MCF 10A (cell line): ENCODE results near the gene LCN12. TPM values are rescaled to one million over a fixed set of nuclear protein-coding genes. Genes with fewer than 3 reads are reported as not detected.

Experiments used
- BruUV-seq: library from RNA; stranded (reverse); fragments of 400-500 nt; replicated peaks from 2 replicates; lab custom pipeline; 2021; lab: Mats Ljungman, UMichigan
- CTCF ChIA-PET: fragments of 300-600 bp; sonication (Branson Sonifier 250); formaldehyde crosslinking; extraction: SDS; loops from one replicate; lab custom pipeline; 2021; ENCODE audit warnings: antibody characterized with exemption, inconsistent platforms; lab: Yijun Ruan, JAX
- POLR2A ChIA-PET: fragments of 300-600, 350-650 bp; sonication (Branson Sonifier 250); formaldehyde crosslinking; extraction: SDS; loops from one replicate; lab custom pipeline; 2020; ENCODE audit warnings: antibody characterized with exemption, inconsistent platforms; lab: Yijun Ruan, JAX
- DNase-seq: peaks from one replicate; pipeline ENCODE4 v3.0.0-alpha.2; 2018; ENCODE audit not compliant: unreplicated experiment
- H3K27ac Mint-ChIP-seq: one replicate; pipeline ENCODE4 v1.8.0; 2022; ENCODE audit warnings: mild to moderate bottlenecking, low read depth, mixed read lengths; ENCODE audit not compliant: unreplicated experiment
- H3K27me3 Mint-ChIP-seq: one replicate; pipeline ENCODE4 v1.8.0; 2022; ENCODE audit warnings: mixed read lengths; ENCODE audit not compliant: insufficient read depth, unreplicated experiment
- H3K36me3 Mint-ChIP-seq: one replicate; pipeline ENCODE4 v1.8.0; 2022; ENCODE audit warnings: mild to moderate bottlenecking, moderate library complexity, mixed read lengths; ENCODE audit not compliant: insufficient read depth, unreplicated experiment
- H3K4me1 Mint-ChIP-seq: one replicate; pipeline ENCODE4 v1.8.0; 2022; ENCODE audit warnings: mixed read lengths; ENCODE audit not compliant: insufficient read depth, unreplicated experiment
- H3K4me3 Mint-ChIP-seq: one replicate; pipeline ENCODE4 v1.8.0; 2022; ENCODE audit warnings: mild to moderate bottlenecking, moderate library complexity, mixed read lengths; ENCODE audit not compliant: unreplicated experiment
- H3K9me3 Mint-ChIP-seq: one replicate; pipeline ENCODE4 v1.8.0; 2022; ENCODE audit warnings: mixed read lengths; ENCODE audit not compliant: unreplicated experiment
- CTCF ChIP-seq: fragments of 200-600 bp; IDR thresholded peaks from one replicate; pipeline ENCODE4 v1.8.0; 2022; ENCODE audit warnings: antibody characterized with exemption, mild to moderate bottlenecking; ENCODE audit not compliant: unreplicated experiment
- intact Hi-C: fragments of 100-400 bp; cut with micrococcal nuclease; formaldehyde crosslinking; loops from 2 replicates; pipeline ENCODE4 v1.14.1; 2022
- total RNA-seq: library from RNA; stranded (reverse); gene quantifications from 2 replicates; pipeline ENCODE4 v1.2.3, GENCODE V29; 2022

Gene LCN12
- total RNA-seq, 1 experiment from 2014 or later: 0.86 TPM

- H3K9me3 Mint-ChIP-seq: no peaks in the 10 kb centered on the region
- intact Hi-C loops: no loop called here
- no peak for TF ChIP-seq CTCF
- POLR2A ChIA-PET: interaction anchor here (0.6 to 1.4 kb wide), 2 partner anchors 56 to 80 kb away, joined by 4 to 6 read pairs; no protein-coding TSS in a partner anchor
- H3K4me1 Mint-ChIP-seq: peaks cover 6% of the 10 kb centered on the region
- H3K27me3 Mint-ChIP-seq: no peaks in the 10 kb centered on the region
- BruUV-seq: no TSS peak
- peaks cover 36% of the 10 kb centered on the region for H3K36me3 Mint-ChIP-seq
- no peak overlapping the region for H3K27ac Mint-ChIP-seq
- CTCF ChIA-PET: interaction anchor here (0.7 to 1.3 kb wide), 2 partner anchors 95 to 97 kb away, joined by 3 to 8 read pairs; partner anchors contain the start of gene AJM1
- no peak overlapping the region for H3K4me3 Mint-ChIP-seq
- no peak for DNase-seq
These were observed 12.6 kb upstream of the LCN12 start for GRCh38 chr9:136939431-136939995.

- no peak for TF ChIP-seq CTCF
- no peak for DNase-seq
- Mint-ChIP-seq H3K4me3 (no peak overlapping the region), H3K9me3 (no peaks in the 10 kb centered on the region), H3K36me3 (peaks cover 41% of the 10 kb centered on the region), H3K27ac (no peak overlapping the region), H3K27me3 (no peaks in the 10 kb centered on the region), H3K4me1 (peaks cover 6% of the 10 kb centered on the region)
- intact Hi-C loops: loop anchor here (10.0 kb wide), 1 partner anchor 95 kb away; the partner anchor contains the start of genes AJM1 and PHPT1
- ChIA-PET CTCF (interaction anchor here (0.7 to 1.3 kb wide), 2 partner anchors 96 to 98 kb away, joined by 3 to 8 read pairs; partner anchors contain the start of gene AJM1), POLR2A (interaction anchor here (1.4 kb wide), 1 partner anchor 57 kb away, joined by 6 read pairs; no protein-coding TSS in a partner anchor)
- no TSS peak for BruUV-seq
These were observed 12.0 kb upstream of the LCN12 start for GRCh38 chr9:136939996-136940525.

- Mint-ChIP-seq H3K36me3 (peaks cover 41% of the 10 kb centered on the region), H3K4me3 (no peak overlapping the region), H3K27me3 (no peaks in the 10 kb centered on the region), H3K27ac (no peak overlapping the region), H3K9me3 (no peaks in the 10 kb centered on the region), H3K4me1 (peaks cover 6% of the 10 kb centered on the region)
- BruUV-seq: TSS peak; percentile 33
- ChIA-PET CTCF (no interaction called here), POLR2A (no interaction called here)
- no peak for DNase-seq
- intact Hi-C loops: loop anchor here (10.0 kb wide), 1 partner anchor 96 kb away; the partner anchor contains the start of genes AJM1 and PHPT1
- no peak for TF ChIP-seq CTCF
These were observed 11.4 kb upstream of the LCN12 start for GRCh38 chr9:136940526-136941230.
